ENCODE data around the gene ZC3H18.
"Not testable (repeated sequence)": the region's sequence is repeated elsewhere in the genome, so short reads cannot be mapped to it uniquely, and the experiment has no call there.

ZC3H18 gene

DNA sequence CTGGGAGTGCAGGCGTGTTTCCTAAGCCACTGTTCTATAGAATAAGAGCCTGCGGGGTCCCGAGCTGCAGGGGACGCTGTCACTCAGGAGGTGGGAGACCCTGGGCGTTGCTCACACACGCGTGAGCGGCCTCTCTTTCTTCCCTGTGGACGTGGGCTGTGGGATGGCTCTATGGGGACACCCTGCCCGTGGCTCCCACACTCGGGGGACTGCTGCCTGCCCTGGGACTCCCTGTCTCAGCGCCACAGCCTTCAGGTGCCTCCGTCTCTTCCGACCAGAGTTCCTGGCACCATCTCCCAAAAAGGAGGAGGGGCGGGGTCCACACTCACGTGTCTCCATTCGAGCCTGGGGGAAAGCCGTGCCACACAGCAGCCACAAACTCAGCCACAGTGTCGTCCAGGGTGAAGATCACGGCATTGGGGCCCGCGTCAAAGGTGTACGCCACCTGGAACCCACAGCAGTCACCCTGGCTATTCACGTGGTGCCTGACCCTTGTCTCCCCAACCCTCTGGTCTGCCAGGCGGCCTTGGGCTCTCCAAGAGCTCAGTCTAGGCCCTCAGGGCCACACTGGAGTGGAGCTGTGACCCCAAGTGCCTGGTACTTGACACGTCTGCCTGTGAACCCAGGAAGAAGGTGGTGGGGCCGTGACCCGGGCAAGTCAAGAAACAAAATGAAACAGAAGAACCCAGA, 84.3 kb downstream of the ZC3H18 start:
- no peak for DNase-seq (ENCODE audit: low read depth)

DNA sequence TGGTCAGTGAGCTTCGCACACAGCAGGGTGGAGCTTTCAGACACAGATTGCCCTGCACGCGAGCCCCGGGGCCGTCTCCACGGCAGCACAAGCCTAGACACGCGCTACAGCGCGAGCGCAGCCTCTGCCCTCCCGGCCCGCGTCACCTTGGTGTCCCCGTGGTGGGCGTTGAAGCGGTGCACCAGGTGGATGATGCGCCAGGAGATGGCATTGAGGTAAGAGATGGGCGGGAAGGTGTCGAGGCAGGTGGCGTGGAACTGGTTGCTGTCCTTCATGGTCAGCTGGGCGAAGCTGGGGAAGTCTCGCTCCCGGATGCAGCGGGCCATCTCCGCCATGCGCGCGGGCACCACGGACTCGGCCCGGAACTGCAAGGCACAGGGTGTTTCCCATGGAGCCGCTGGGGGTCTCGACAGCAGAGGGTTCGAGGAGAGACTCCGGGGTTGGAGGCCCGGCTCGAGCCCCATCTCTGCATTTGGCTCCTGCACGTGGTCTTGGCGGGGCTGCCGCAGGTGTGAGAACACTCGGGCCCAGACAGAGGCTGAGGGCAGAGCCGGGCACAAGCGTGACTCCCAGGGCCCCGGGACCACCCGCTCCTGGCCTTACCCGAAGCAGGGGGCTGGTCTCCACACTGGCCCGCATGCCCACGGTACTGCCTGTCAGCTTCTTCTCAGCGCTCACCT, 85.0 kb downstream of the ZC3H18 start:
- DNase-seq (ENCODE audit: low read depth): no peak

DNA sequence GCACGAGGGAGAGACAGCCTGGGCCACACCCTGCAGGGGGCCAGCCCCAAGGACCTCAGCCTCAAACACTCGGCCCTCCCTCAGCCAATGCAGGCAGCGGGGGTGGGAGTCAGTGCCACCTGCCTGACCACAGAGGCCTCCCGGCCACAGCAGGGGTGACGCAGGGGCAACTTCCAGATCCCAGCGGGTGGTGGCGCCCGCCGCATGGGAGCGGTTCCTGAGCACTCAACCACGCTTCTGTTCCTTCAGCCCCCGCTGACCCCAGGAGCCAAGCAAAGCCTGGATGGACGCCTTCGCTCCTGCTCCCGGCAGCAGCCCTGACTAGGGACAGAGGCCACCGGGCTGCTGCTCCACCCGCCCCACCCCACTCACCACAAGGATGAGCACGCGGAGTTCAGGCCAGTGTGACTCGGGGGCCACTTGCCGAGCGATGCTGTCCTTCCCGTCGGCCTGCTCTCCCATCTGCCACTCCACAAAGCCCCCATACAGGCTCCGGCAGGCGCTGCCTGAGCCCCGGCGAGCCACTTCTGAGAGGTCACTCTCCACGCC, 85.6 kb downstream of the ZC3H18 start:
- no peak for DNase-seq (ENCODE audit: low read depth)

DNA sequence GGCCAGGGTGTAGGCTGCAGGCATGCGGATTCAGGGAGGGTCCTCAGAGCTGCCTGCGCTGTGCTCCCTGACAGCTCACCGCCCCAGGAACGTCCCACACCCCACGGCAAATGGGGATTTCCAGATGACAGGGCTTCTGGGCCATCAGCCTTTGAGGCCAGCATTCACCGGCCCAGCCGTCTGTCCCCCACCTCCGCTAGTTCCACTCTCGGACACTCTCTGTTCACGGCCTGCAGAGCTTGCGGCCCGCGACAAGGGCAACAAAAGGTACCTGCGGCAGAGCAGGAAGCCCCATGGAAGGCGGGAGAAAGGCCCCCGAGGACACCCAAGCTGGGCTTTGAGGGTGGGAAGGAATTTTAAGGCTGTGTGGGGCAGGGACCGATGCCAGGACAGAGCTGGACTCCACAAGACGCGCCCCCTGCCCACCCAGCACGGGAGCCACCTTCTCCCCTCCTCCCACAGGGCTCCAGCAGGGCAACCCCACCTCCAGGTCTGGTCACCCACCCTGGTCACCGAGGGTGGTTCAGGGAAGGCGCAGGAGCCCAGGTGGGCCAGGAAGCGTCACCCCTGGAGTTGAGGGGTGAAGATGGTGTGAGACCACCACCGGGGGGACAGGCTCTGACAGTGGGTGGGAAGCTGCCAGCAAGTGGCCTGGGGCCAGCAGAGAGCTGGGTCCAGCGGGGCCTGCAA, 86.2 kb downstream of the ZC3H18 start:
- DNase-seq (ENCODE audit: low read depth): no peak

GRCh38 chr16:88657371-88657770, 87.2 kb downstream of the ZC3H18 start:
- DNase-seq (ENCODE audit: low read depth): no peak

- DNase-seq (ENCODE audit: low read depth): no peak
Measured at GRCh38 chr16:88658714-88659113, 88.5 kb downstream of the ZC3H18 start.

DNA sequence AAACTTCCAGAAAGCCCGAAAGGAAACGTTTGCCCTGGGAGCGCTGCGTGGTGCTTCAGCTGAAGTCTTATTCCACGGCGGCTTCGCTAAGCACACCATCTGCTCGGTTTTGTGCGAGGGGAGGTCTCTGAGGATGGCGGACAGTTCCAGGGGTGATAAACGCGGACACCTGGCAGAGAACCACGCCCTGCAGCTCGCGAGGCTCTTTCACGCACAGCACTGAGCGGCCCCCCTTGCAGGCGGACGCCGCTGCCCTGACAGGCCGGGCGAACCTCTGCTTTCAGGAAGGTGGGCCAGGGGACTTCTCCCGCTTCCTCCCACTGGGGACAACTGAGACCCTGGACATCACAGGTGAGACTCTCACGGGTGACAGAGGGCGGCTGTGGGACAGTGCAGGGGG, 89.0 kb downstream of the ZC3H18 start:
- DNase-seq (ENCODE audit: low read depth): no peak

DNA sequence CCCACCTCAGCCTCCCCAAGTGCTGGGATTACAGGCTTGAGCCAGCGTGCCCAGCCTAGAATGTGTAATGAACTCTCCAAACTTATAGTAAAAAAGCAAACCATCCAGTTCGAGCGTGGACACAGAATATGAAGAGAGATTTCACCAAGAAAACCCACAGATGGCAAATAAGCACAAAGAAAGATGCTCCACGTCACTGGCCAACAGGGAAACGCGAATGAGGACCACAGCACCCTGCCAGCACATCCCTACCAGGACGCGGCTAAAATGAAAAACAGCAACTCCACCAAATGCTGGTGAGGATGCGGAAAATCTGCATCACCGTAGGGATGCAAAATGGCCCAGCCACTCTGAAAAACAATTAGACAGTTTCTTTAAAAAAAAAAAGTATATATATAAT, 91.3 kb downstream of the ZC3H18 start:
- DNase-seq (ENCODE audit: low read depth): no peak

DNA sequence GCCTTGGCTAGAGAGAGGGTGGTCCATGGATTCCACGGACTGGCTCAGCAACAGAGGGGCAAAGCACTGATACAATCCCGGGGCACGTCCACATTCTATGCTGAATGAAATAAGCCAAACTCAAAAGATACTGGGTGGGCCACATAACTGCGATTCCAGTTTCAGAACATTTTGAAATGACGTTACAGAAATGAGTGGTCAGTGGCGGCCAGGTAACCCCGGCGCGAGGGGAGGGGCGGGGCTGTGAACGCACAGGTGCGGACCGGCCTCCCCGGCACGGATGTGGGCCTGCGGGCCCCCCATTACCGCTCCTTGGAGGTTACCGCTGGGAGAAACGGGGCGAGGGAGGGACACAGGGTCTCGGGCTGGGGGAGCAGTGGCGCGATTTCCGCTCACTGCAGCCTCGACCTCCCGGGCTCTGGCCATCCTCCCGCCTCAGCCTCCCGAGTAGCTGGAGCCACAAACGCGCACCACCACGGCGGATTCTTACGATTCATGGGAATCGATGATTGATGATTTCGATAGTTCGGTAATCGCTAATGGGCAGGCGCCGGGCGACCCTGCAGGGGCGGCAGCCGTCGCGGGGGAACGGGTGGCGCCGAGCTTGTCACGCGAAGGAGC, 92.1 kb downstream of the ZC3H18 start:
- DNase-seq (ENCODE audit: low read depth): no peak

DNA sequence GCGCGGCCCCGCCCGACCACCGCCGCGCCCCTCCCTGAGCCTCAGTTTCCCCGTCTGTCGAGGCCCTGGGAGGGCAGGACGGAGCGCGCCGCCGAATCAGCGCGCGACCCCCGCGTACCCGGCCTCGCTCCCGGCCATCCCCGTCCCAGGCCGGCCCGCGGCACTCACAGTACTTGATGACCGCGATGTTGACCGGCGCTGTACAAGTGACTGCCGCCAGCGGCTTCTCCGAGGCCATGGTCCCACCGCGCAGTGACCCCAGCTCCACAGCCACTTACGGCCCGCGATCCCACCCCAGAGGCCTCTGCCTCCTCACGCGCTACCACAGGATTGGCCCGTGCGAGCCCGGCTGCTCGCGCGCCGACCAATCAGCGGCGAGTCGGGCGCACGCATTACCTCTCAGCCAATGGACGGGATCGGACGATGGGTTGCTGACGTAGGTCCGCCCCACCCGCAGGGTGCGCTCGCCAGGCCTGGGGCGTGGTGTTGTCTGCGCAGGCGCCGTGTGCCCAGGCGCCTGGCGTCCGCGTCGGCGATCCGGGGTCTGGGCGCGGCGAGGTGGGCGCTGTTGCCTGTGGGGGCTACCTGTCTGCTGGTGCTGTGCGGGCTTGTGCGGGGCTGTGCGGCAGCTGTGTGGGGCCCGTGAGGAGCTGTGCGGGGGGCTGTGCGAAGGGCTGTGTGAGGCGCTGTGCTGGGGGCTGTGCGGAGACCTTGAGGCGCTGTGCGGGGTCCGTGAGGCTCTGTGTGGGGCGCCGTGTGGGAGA, 92.8 kb downstream of the ZC3H18 start, which contains the start of gene MVD:
MVD (minus strand) TSS at position 249 of the 764 bp plus-strand sequence; CDS start at position 238, 11 bp downstream.
- DNase-seq (ENCODE audit: low read depth): peak; percentile 94

GRCh38 chr16:88665148-88665547, 94.9 kb downstream of the ZC3H18 start:
- no peak for DNase-seq (ENCODE audit: low read depth)

- DNase-seq (ENCODE audit: low read depth): no peak
Measured at GRCh38 chr16:88665570-88665969, 95.4 kb downstream of the ZC3H18 start.

GRCh38 chr16:88667461-88667860, 97.3 kb downstream of the ZC3H18 start:
- no peak for DNase-seq (ENCODE audit: low read depth)

DNA sequence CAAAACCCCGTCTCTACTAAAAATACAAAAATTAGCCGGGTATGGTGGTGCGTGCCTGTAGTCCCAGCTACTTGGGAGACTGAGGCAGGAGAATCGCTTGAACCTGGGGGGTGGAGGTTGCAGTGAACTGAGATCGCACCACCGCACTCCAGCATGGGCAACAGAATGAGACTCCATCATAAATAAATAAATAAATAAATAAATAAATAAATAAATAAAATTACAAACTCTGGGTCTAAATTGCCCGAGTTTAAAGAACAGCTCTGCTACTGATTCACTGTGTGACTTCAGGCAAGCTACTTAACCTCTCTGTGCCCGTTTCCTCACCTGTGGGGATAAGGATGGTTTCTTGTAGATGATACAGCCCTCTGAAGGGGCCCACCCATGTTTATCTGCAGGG, 99.3 kb downstream of the ZC3H18 start:
- not testable (repeated sequence) for DNase-seq (ENCODE audit: low read depth)

DNA sequence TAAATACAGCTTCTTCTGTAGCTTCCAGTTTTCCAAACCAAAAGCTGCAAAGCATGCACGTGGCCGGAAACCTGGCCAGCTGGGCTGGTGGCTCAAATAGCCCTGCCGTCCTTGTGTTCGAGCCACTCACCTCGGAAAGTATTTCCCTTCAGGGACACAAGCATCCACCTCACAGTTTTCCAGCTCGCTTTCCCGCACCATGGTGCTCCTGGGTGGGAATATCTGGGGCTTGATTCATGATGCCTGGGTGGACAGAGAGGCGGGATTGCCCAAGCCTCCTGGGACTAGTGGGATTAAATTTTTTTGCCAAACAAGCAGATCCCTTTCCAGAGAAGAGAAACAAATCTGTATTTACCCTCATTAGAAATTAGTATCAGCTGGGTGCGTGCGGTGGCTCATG, 99.8 kb downstream of the ZC3H18 start:
- DNase-seq (ENCODE audit: low read depth): no peak

DNA sequence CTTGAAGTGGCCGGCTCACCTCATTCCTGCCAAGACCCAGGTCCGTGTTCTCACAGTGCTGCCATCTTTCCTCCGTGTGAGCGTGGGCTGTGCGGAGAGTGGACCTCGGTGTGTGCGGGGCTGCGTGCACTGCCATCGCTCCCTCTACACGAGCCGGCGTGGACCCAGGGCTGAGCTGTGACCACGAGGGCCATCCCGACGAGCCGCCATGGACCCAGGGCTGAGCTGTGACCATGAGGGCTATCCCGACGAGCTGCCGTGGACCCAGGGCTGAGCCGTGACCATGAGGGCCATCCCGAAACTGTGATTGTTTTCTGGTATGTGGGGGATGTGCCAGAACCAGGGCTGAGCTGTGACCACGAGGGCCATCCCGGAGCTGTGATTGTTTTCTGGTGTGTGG, 101.6 kb downstream of the ZC3H18 start:
- DNase-seq (ENCODE audit: low read depth): no peak

DNA sequence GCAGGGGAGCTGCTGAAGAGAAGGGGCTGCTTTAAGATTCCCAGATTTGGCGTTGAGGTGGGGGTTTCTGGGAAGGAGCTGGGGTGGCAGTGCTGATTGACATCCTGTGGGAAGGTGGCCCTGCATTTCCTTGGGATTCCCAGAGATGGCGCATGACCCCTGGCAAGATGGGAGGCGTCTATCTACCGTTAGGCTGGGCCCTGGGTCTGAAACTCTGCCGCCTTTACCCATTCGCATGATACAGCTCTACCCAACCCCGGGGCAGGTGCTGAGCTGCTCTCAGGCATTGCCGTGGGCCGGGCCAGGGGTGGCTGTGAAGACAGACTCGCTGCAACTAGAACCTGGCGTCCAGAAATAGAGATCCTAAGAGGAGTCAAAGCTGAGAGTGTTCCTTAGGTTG, 102.6 kb downstream of the ZC3H18 start:
- no peak for DNase-seq (ENCODE audit: low read depth)

- DNase-seq (ENCODE audit: low read depth): no peak
Measured at GRCh38 chr16:88673716-88674379, 103.6 kb downstream of the ZC3H18 start.

- DNase-seq (ENCODE audit: low read depth): no peak
Measured at GRCh38 chr16:88676502-88677242, 106.5 kb downstream of the ZC3H18 start.

- DNase-seq (ENCODE audit: low read depth): no peak
Measured at GRCh38 chr16:88677721-88678120, 107.5 kb downstream of the ZC3H18 start.
